Liver (tissue), 9 donors: Measurements from ENCODE around the gene LSM14B. TPM values are rescaled to one million over a fixed set of nuclear protein-coding genes. Genes with fewer than 3 reads are reported as not detected.

ENCODE experiments used
- DNase-seq: peaks from one replicate; pipeline ENCODE4 v3.0.0-alpha.2; 2017; ENCODE audit warnings: low spot score
- H3K27ac ChIP-seq, 2 donors: one replicate each; pipeline ENCODE4 v1.7.0; 2013; ENCODE audit warnings: inconsistent platforms in 2 of 2, low read length in 2 of 2, control low read depth in 1 of 2, low read depth in 1 of 2, mild to moderate bottlenecking in 1 of 2
- H3K27me3 ChIP-seq, 4 donors: one replicate each; pipeline versions ENCODE4 v1.6.1 to v1.7.0; 2013; ENCODE audit warnings: low read length in 3 of 4, inconsistent platforms in 1 of 4, mild to moderate bottlenecking in 1 of 4, moderate library complexity in 1 of 4; ENCODE audit not compliant: control insufficient read depth in 4 of 4, insufficient read depth in 4 of 4
- H3K36me3 ChIP-seq, 4 donors: one replicate each; pipeline versions ENCODE4 v1.6.1 to v1.7.0; 2013; ENCODE audit warnings: low read length in 3 of 4, mild to moderate bottlenecking in 3 of 4, low read depth in 1 of 4, moderate library complexity in 1 of 4; ENCODE audit not compliant: control insufficient read depth in 4 of 4, insufficient read depth in 3 of 4
- H3K4me1 ChIP-seq, 4 donors: one replicate each; pipeline versions ENCODE4 v1.6.1 to v1.7.0; 2013; ENCODE audit warnings: low read length in 3 of 4, mild to moderate bottlenecking in 3 of 4, moderate library complexity in 1 of 4; ENCODE audit not compliant: control insufficient read depth in 4 of 4, insufficient read depth in 4 of 4
- H3K4me3 ChIP-seq, 3 donors: one replicate each; pipeline versions ENCODE4 v1.6.1 to v1.7.0; 2013; ENCODE audit warnings: low read length in 3 of 3, control low read depth in 1 of 3, low read depth in 1 of 3, mild to moderate bottlenecking in 1 of 3
- H3K9ac ChIP-seq, 2 donors: one replicate each; pipeline ENCODE4 v1.7.0; 2013; ENCODE audit warnings: low read length in 2 of 2, mild to moderate bottlenecking in 2 of 2, moderate library complexity in 2 of 2, control low read depth in 1 of 2, low read depth in 1 of 2
- H3K9me3 ChIP-seq, 4 donors: one replicate each; pipeline versions ENCODE4 v1.6.1 to v1.7.0; 2013; ENCODE audit warnings: low read length in 3 of 4; ENCODE audit not compliant: control insufficient read depth in 4 of 4
- EGR1 ChIP-seq, 2 donors: IDR thresholded peaks; 2 replicates each; pipeline ENCODE4 v1.6.1; 2016 to 2018; ENCODE audit warnings: antibody characterized with exemption in 2 of 2, low read depth in 2 of 2
- FOXA1 ChIP-seq: IDR thresholded peaks from 2 replicates; pipeline ENCODE4 v1.6.1; 2016; ENCODE audit warnings: antibody characterized with exemption
- FOXA2 ChIP-seq: IDR thresholded peaks from 2 replicates; pipeline ENCODE4 v1.6.1; 2016; ENCODE audit warnings: antibody characterized with exemption
- GABPA ChIP-seq, 2 donors: IDR thresholded peaks in 1 of 2; conservative IDR thresholded peaks in 1 of 2; 2 replicates each; pipeline ENCODE4 v1.6.1; 2016; ENCODE audit warnings: antibody characterized with exemption in 2 of 2, mild to moderate bottlenecking in 1 of 2, moderate library complexity in 1 of 2
- HNF4A ChIP-seq, 2 donors: conservative IDR thresholded peaks; 2 replicates each; pipeline ENCODE4 v1.6.1; 2016; ENCODE audit warnings: antibody characterized with exemption in 2 of 2, mild to moderate bottlenecking in 2 of 2
- HNF4G ChIP-seq: IDR thresholded peaks from 2 replicates; pipeline ENCODE4 v1.6.1; 2016; ENCODE audit warnings: antibody characterized with exemption
- JUND ChIP-seq, 2 donors: IDR thresholded peaks; 2 replicates each; pipeline ENCODE4 v1.6.1; 2016; ENCODE audit warnings: antibody characterized with exemption in 2 of 2
- NR2F2 ChIP-seq: IDR thresholded peaks from 2 replicates; pipeline ENCODE4 v1.6.1; 2016; ENCODE audit warnings: antibody characterized with exemption
- RAD21 ChIP-seq, 2 donors: IDR thresholded peaks; 2 replicates each; pipeline ENCODE4 v1.6.1; 2016; ENCODE audit warnings: antibody characterized with exemption in 2 of 2, mild to moderate bottlenecking in 2 of 2
- RXRA ChIP-seq, 2 donors: IDR thresholded peaks; 2 replicates each; pipeline ENCODE4 v1.6.1; 2017 to 2018; ENCODE audit warnings: antibody characterized with exemption in 2 of 2, mild to moderate bottlenecking in 1 of 2
- SP1 ChIP-seq: IDR thresholded peaks from 2 replicates; pipeline ENCODE4 v1.6.1; 2018; ENCODE audit warnings: antibody characterized with exemption, mild to moderate bottlenecking
- TAF1 ChIP-seq: conservative IDR thresholded peaks from 2 replicates; pipeline ENCODE4 v1.6.1; 2016; ENCODE audit warnings: antibody characterized with exemption, mild to moderate bottlenecking
- YY1 ChIP-seq: IDR thresholded peaks from 2 replicates; pipeline ENCODE4 v1.6.1; 2016; ENCODE audit warnings: antibody characterized with exemption, mild to moderate bottlenecking
- WGBS: extraction: QIAGEN DNeasy Blood & Tissue Kit; methylation state at CpG from one replicate; pipeline ENCODE4 v1.1.7; 2013; 5-methylcytosine and 5-hydroxymethylcytosine counted together
- polyA plus RNA-seq, 2 donors: library from polyadenylated mRNA; stranded (reverse) in 1 of 2; unstranded in 1 of 2; fragments of 200-250 nt in 1 of 2; fragments of >200 nt in 1 of 2; fragmentation: Nextera tagmentation in 1 of 2; extraction: Ambion mirVana in 1 of 2; gene quantifications; one replicate each; pipeline versions ENCODE4 v1.2.1 to v1.2.3, GENCODE V29; 2013 to 2015
- total RNA-seq, 2 donors: library from RNA; depleted of rRNA; stranded (reverse); fragments of >200 nt; gene quantifications; one replicate each; pipeline ENCODE4 v1.2.3, GENCODE V29; 2014
- TF ChIP-seq, protein P1 (sequence below): fragments of 150-350 bp; IDR thresholded peaks from 2 replicates; pipeline ENCODE4 v1.5.1; 2017; ENCODE audit warnings: improper control_type of control experiment, low read depth, low read length; ENCODE audit not compliant: missing input control
- TF ChIP-seq, protein P2 (sequence below): IDR thresholded peaks from 2 replicates; pipeline ENCODE4 v1.6.1; 2016; ENCODE audit warnings: antibody characterized with exemption
- TF ChIP-seq, protein P3 (sequence below): IDR thresholded peaks from 2 replicates; pipeline ENCODE4 v1.6.1; 2016; ENCODE audit warnings: antibody characterized with exemption
- TF ChIP-seq, protein P4 (sequence below): IDR thresholded peaks from 2 replicates; pipeline ENCODE4 v1.6.1; 2016; ENCODE audit warnings: antibody characterized with exemption
- TF ChIP-seq, protein P5 (sequence below): IDR thresholded peaks from 2 replicates; pipeline ENCODE4 v1.6.1; 2016; ENCODE audit warnings: antibody characterized with exemption, mild to moderate bottlenecking
- donor health status: healthy.
- donor health status: healthy.
- donor health status: healthy.
- donor health status: healthy.
- donor health status: healthy.

LSM14B gene
- total and polyA plus RNA-seq, 4 donors: 0.99 to 15.9 (median 13.3) TPM

DNA sequence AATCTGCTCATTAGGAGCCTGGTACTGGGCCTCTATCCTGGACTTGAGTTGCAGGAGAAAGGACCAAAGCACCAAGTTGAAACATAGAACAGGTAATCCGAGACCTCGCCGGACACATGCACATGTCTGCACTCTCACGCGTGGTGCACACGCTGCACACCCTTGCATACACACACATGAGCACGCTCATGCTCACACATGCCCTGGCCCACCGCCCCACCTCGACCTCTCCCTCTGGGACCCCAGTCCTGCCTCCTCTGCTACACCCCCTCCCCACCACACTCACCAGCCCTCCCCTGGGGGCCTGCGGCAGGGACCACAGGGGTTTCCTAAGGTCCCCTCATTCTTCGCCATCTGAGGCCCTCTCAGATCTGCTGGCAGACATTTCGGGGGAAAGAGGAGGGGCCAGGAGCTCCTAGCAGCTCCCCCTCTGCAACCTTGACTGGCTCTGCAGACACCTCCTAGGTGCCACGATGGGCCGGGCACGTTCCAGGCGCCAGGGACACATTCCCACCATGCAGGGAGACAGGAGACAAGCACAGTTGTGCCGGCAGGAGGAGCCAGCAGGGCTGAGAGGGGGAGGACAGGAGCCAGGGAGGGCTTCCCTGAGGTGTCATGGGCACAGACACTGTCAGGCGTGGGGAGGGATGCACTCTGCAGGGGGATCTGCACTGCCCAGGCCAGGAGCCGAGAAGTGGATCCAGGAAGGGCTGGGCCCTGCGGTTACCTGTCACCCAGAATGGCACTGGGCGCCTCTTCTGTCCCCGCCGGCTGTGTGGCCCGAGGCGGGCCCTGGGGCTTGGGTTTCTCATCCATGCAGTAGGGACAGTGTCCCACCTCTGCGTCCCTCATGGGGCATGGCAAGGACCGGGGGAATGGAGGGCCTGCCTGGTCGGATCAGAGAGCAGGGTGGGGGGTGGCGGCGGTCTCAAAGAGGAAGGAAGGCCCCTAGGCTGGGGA lies 25.6 kb upstream of the LSM14B start:
- 91% methylated on average over 30 of the region's 30 CpGs for WGBS
- TF ChIP-seq RAD21 (IDR thresholded peaks at IDR 0.05) (no peak), EGR1 (IDR thresholded peaks at IDR 0.05; ENCODE audit: low read depth in 2 of 2) (no peak), HNF4G (no peak), HNF4A (conservative IDR thresholded peaks at IDR 0.05) (no peak), JUND (IDR thresholded peaks at IDR 0.05) (no peak), YY1 (no peak), RXRA (IDR thresholded peaks at IDR 0.05) (no peak), GABPA (IDR thresholded peaks at IDR 0.05 in 1 of 2, conservative IDR thresholded peaks at IDR 0.05 in 1 of 2) (no peak), FOXA1 (no peak), SP1 (no peak), TAF1 (no peak), FOXA2 (no peak), NR2F2 (no peak)
- TF ChIP-seq, protein P1, sequence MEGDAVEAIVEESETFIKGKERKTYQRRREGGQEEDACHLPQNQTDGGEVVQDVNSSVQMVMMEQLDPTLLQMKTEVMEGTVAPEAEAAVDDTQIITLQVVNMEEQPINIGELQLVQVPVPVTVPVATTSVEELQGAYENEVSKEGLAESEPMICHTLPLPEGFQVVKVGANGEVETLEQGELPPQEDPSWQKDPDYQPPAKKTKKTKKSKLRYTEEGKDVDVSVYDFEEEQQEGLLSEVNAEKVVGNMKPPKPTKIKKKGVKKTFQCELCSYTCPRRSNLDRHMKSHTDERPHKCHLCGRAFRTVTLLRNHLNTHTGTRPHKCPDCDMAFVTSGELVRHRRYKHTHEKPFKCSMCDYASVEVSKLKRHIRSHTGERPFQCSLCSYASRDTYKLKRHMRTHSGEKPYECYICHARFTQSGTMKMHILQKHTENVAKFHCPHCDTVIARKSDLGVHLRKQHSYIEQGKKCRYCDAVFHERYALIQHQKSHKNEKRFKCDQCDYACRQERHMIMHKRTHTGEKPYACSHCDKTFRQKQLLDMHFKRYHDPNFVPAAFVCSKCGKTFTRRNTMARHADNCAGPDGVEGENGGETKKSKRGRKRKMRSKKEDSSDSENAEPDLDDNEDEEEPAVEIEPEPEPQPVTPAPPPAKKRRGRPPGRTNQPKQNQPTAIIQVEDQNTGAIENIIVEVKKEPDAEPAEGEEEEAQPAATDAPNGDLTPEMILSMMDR: no peak
- TF ChIP-seq, protein P2, sequence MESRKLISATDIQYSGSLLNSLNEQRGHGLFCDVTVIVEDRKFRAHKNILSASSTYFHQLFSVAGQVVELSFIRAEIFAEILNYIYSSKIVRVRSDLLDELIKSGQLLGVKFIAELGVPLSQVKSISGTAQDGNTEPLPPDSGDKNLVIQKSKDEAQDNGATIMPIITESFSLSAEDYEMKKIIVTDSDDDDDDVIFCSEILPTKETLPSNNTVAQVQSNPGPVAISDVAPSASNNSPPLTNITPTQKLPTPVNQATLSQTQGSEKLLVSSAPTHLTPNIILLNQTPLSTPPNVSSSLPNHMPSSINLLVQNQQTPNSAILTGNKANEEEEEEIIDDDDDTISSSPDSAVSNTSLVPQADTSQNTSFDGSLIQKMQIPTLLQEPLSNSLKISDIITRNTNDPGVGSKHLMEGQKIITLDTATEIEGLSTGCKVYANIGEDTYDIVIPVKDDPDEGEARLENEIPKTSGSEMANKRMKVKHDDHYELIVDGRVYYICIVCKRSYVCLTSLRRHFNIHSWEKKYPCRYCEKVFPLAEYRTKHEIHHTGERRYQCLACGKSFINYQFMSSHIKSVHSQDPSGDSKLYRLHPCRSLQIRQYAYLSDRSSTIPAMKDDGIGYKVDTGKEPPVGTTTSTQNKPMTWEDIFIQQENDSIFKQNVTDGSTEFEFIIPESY: no peak
- TF ChIP-seq, protein P3, sequence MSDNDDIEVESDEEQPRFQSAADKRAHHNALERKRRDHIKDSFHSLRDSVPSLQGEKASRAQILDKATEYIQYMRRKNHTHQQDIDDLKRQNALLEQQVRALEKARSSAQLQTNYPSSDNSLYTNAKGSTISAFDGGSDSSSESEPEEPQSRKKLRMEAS: no peak
- TF ChIP-seq, protein P4, sequence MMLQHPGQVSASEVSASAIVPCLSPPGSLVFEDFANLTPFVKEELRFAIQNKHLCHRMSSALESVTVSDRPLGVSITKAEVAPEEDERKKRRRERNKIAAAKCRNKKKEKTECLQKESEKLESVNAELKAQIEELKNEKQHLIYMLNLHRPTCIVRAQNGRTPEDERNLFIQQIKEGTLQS: no peak
- TF ChIP-seq, protein P5, sequence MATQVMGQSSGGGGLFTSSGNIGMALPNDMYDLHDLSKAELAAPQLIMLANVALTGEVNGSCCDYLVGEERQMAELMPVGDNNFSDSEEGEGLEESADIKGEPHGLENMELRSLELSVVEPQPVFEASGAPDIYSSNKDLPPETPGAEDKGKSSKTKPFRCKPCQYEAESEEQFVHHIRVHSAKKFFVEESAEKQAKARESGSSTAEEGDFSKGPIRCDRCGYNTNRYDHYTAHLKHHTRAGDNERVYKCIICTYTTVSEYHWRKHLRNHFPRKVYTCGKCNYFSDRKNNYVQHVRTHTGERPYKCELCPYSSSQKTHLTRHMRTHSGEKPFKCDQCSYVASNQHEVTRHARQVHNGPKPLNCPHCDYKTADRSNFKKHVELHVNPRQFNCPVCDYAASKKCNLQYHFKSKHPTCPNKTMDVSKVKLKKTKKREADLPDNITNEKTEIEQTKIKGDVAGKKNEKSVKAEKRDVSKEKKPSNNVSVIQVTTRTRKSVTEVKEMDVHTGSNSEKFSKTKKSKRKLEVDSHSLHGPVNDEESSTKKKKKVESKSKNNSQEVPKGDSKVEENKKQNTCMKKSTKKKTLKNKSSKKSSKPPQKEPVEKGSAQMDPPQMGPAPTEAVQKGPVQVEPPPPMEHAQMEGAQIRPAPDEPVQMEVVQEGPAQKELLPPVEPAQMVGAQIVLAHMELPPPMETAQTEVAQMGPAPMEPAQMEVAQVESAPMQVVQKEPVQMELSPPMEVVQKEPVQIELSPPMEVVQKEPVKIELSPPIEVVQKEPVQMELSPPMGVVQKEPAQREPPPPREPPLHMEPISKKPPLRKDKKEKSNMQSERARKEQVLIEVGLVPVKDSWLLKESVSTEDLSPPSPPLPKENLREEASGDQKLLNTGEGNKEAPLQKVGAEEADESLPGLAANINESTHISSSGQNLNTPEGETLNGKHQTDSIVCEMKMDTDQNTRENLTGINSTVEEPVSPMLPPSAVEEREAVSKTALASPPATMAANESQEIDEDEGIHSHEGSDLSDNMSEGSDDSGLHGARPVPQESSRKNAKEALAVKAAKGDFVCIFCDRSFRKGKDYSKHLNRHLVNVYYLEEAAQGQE: no peak
- Histone ChIP-seq H3K9ac (no peak overlapping the region), H3K4me1 (no peaks in the 10 kb centered on the region), H3K27ac (no peak overlapping the region), H3K4me3 (no peak overlapping the region), H3K9me3 (peaks cover 3 to 10% (median 7%) of the 10 kb centered on the region in 4 donors), H3K36me3 (no peaks in the 10 kb centered on the region), H3K27me3 (peaks cover 0 to 3% (median 1%) of the 10 kb centered on the region in 4 donors)
- no peak for DNase-seq
